ENCODE data around the gene MPIG6B. TPM values are rescaled to one million over a fixed set of nuclear protein-coding genes. Genes with fewer than 3 reads are reported as not detected.

MPIG6B gene
- not detected in 2 replicates for total RNA-seq (2014; rRNA removed; shearing (Covaris generic); ENCODE audit: low replicate concordance)

- Histone ChIP-seq H3K4me2 (ENCODE audit: low read depth, low read length, poor library complexity, severe bottlenecking) (no peak within 1 kb of the TSS), H3K27ac (ENCODE audit: low read length) (no peak within 1 kb of the TSS)
Measured at GRCh38 chr6:31723245-31723979, at the start of gene MPIG6B. MPIG6B (plus strand) TSS chr6:31723373; CDS start chr6:31723384, 11 bp downstream.

GRCh38 chr6:31676322-31676903, 46.8 kb upstream of the MPIG6B start:
- no peak overlapping the region for H2AFZ ChIP-seq (ENCODE audit: low read length)
- no peak overlapping the region for H3K4me2 ChIP-seq (ENCODE audit: low read depth, low read length, poor library complexity, severe bottlenecking)
- H3K27me3 ChIP-seq (ENCODE audit: low read length), result no peaks in the 10 kb centered on the region
- peaks cover 11% of the 10 kb centered on the region for H3K4me1 ChIP-seq (ENCODE audit: low read length)
- H3K9me2 ChIP-seq (replicated peaks; ENCODE audit: insufficient read depth, low read length), result no peaks in the 10 kb centered on the region
- no peaks in the 10 kb centered on the region for H4K20me1 ChIP-seq (ENCODE audit: insufficient read depth, low read depth, low read length)
- no peaks in the 10 kb centered on the region for H3K9me3 ChIP-seq (ENCODE audit: low read length)
- no peaks in the 10 kb centered on the region for H3K79me2 ChIP-seq (ENCODE audit: low read length)
- H3K36me3 ChIP-seq (ENCODE audit: insufficient read depth, low read length), result peaks cover 5% of the 10 kb centered on the region; the same call in 1 of the 2 replicates
- H3K9ac ChIP-seq (ENCODE audit: low read length), result no peak overlapping the region
- H3K27ac ChIP-seq (ENCODE audit: low read length), result no peak overlapping the region
- H3K4me3 ChIP-seq (ENCODE audit: low read length), result no peak overlapping the region
- peak; percentile 64 for DNase-seq

More at GRCh38 chr6:31723245-31723979, at the start of gene MPIG6B:
- Histone ChIP-seq H3K79me2 (ENCODE audit: low read length) (no peaks in the 10 kb centered on the region), H3K4me1 (ENCODE audit: low read length) (peaks cover 20% of the 10 kb centered on the region), H3K36me3 (ENCODE audit: insufficient read depth, low read length) (no peaks in the 10 kb centered on the region), H3K27me3 (ENCODE audit: low read length) (no peaks in the 10 kb centered on the region), H3K9me2 (replicated peaks; ENCODE audit: insufficient read depth, low read length) (no peaks in the 10 kb centered on the region), H4K20me1 (ENCODE audit: insufficient read depth, low read depth, low read length) (no peaks in the 10 kb centered on the region), H3K9ac (ENCODE audit: low read length) (no peak within 1 kb of the TSS), H3K4me3 (ENCODE audit: low read length) (no peak within 1 kb of the TSS), H2AFZ (ENCODE audit: low read length) (no peak within 1 kb of the TSS), H3K9me3 (ENCODE audit: low read length) (no peaks in the 10 kb centered on the region)
- DNase-seq, result no peak

GRCh38 chr6:31676904-31677303, 46.3 kb upstream of the MPIG6B start:
- no peak overlapping the region for H3K9ac ChIP-seq (ENCODE audit: low read length)
- peaks cover 14% of the 10 kb centered on the region for H3K4me1 ChIP-seq (ENCODE audit: low read length)
- H3K9me2 ChIP-seq (replicated peaks; ENCODE audit: insufficient read depth, low read length), result no peaks in the 10 kb centered on the region
- H3K36me3 ChIP-seq (ENCODE audit: insufficient read depth, low read length), result peaks cover 3% of the 10 kb centered on the region; the same call in 1 of the 2 replicates
- H2AFZ ChIP-seq (ENCODE audit: low read length), result no peak overlapping the region
- H3K4me2 ChIP-seq (ENCODE audit: low read depth, low read length, poor library complexity, severe bottlenecking), result no peak overlapping the region
- H3K4me3 ChIP-seq (ENCODE audit: low read length), result no peak overlapping the region
- no peaks in the 10 kb centered on the region for H3K27me3 ChIP-seq (ENCODE audit: low read length)
- no peaks in the 10 kb centered on the region for H3K9me3 ChIP-seq (ENCODE audit: low read length)
- DNase-seq, result no peak
- no peaks in the 10 kb centered on the region for H4K20me1 ChIP-seq (ENCODE audit: insufficient read depth, low read depth, low read length)
- no peak overlapping the region for H3K27ac ChIP-seq (ENCODE audit: low read length)
- H3K79me2 ChIP-seq (ENCODE audit: low read length), result no peaks in the 10 kb centered on the region

- no peak for DNase-seq
- no peak overlapping the region for H3K27ac ChIP-seq (ENCODE audit: low read length)
- no peak overlapping the region for H2AFZ ChIP-seq (ENCODE audit: low read length)
- H3K9me3 ChIP-seq (ENCODE audit: low read length), result no peaks in the 10 kb centered on the region
- H3K4me2 ChIP-seq (ENCODE audit: low read depth, low read length, poor library complexity, severe bottlenecking), result no peak overlapping the region
- no peaks in the 10 kb centered on the region for H3K36me3 ChIP-seq (ENCODE audit: insufficient read depth, low read length)
- H3K4me1 ChIP-seq (ENCODE audit: low read length), result peaks cover 14% of the 10 kb centered on the region
- no peaks in the 10 kb centered on the region for H3K9me2 ChIP-seq (replicated peaks; ENCODE audit: insufficient read depth, low read length)
- no peaks in the 10 kb centered on the region for H3K27me3 ChIP-seq (ENCODE audit: low read length)
- H3K79me2 ChIP-seq (ENCODE audit: low read length), result no peaks in the 10 kb centered on the region
- no peak overlapping the region for H3K9ac ChIP-seq (ENCODE audit: low read length)
- H3K4me3 ChIP-seq (ENCODE audit: low read length), result no peak overlapping the region
- no peaks in the 10 kb centered on the region for H4K20me1 ChIP-seq (ENCODE audit: insufficient read depth, low read depth, low read length)
Measured at GRCh38 chr6:31677955-31678354, 45.2 kb upstream of the MPIG6B start.

GRCh38 chr6:31680226-31681134, 42.7 kb upstream of the MPIG6B start, which contains the start of gene LY6G5C:
LY6G5C (minus strand) TSS chr6:31681067; CDS start chr6:31680373, 694 bp downstream.
- peak within 1 kb of the TSS; percentile 64 for H3K9ac ChIP-seq (ENCODE audit: low read length)
- no peak within 1 kb of the TSS for H2AFZ ChIP-seq (ENCODE audit: low read length)
- H3K4me3 ChIP-seq (ENCODE audit: low read length), result peak within 1 kb of the TSS; percentile 64
- H3K9me3 ChIP-seq (ENCODE audit: low read length), result no peaks in the 10 kb centered on the region
- peak within 1 kb of the TSS; percentile 83 for H3K4me2 ChIP-seq (ENCODE audit: low read depth, low read length, poor library complexity, severe bottlenecking)
- H3K27me3 ChIP-seq (ENCODE audit: low read length), result no peaks in the 10 kb centered on the region
- no peaks in the 10 kb centered on the region for H4K20me1 ChIP-seq (ENCODE audit: insufficient read depth, low read depth, low read length)
- H3K9me2 ChIP-seq (replicated peaks; ENCODE audit: insufficient read depth, low read length), result no peaks in the 10 kb centered on the region
- H3K27ac ChIP-seq (ENCODE audit: low read length), result no peak within 1 kb of the TSS
- H3K36me3 ChIP-seq (ENCODE audit: insufficient read depth, low read length), result no peaks in the 10 kb centered on the region
- H3K79me2 ChIP-seq (ENCODE audit: low read length), result no peaks in the 10 kb centered on the region
- peaks cover 14% of the 10 kb centered on the region for H3K4me1 ChIP-seq (ENCODE audit: low read length)
- peak; percentile 77 for DNase-seq

- Histone ChIP-seq H3K9ac (ENCODE audit: low read length) (peak overlapping the region; percentile 64), H2AFZ (ENCODE audit: low read length) (no peak overlapping the region)
- peak; percentile 68 for DNase-seq
Measured at GRCh38 chr6:31681135-31681671, 42.0 kb upstream of the MPIG6B start.

GRCh38 chr6:31683591-31683990, 39.6 kb upstream of the MPIG6B start:
- Histone ChIP-seq H3K9me3 (ENCODE audit: low read length) (no peaks in the 10 kb centered on the region), H2AFZ (ENCODE audit: low read length) (no peak overlapping the region), H3K4me1 (ENCODE audit: low read length) (peaks cover 14% of the 10 kb centered on the region), H3K27me3 (ENCODE audit: low read length) (no peaks in the 10 kb centered on the region), H3K9me2 (replicated peaks; ENCODE audit: insufficient read depth, low read length) (no peaks in the 10 kb centered on the region), H3K9ac (ENCODE audit: low read length) (no peak overlapping the region), H3K4me2 (ENCODE audit: low read depth, low read length, poor library complexity, severe bottlenecking) (no peak overlapping the region), H3K79me2 (ENCODE audit: low read length) (no peaks in the 10 kb centered on the region), H3K4me3 (ENCODE audit: low read length) (no peak overlapping the region), H3K27ac (ENCODE audit: low read length) (no peak overlapping the region), H3K36me3 (ENCODE audit: insufficient read depth, low read length) (peaks cover 3% of the 10 kb centered on the region; the same call in 1 of the 2 replicates), H4K20me1 (ENCODE audit: insufficient read depth, low read depth, low read length) (no peaks in the 10 kb centered on the region)
- no peak for DNase-seq

More at GRCh38 chr6:31681135-31681671, 42.0 kb upstream of the MPIG6B start:
- no peaks in the 10 kb centered on the region for H3K79me2 ChIP-seq (ENCODE audit: low read length)
- no peaks in the 10 kb centered on the region for H3K9me3 ChIP-seq (ENCODE audit: low read length)
- H3K9me2 ChIP-seq (replicated peaks; ENCODE audit: insufficient read depth, low read length), result no peaks in the 10 kb centered on the region
- no peaks in the 10 kb centered on the region for H3K27me3 ChIP-seq (ENCODE audit: low read length)
- H4K20me1 ChIP-seq (ENCODE audit: insufficient read depth, low read depth, low read length), result no peaks in the 10 kb centered on the region
- H3K36me3 ChIP-seq (ENCODE audit: insufficient read depth, low read length), result no peaks in the 10 kb centered on the region
- H3K4me1 ChIP-seq (ENCODE audit: low read length), result peaks cover 14% of the 10 kb centered on the region
- no peak overlapping the region for H3K27ac ChIP-seq (ENCODE audit: low read length)
- peak overlapping the region; percentile 83 for H3K4me2 ChIP-seq (ENCODE audit: low read depth, low read length, poor library complexity, severe bottlenecking)
- H3K4me3 ChIP-seq (ENCODE audit: low read length), result peak overlapping the region; percentile 64
